Fibroblast of upper back skin (primary cell): ENCODE measurements around the gene MLH1.

Experiments
- DNase-seq: peaks from one replicate; pipeline ENCODE4 v3.0.0-alpha.2; 2013

MLH1 gene

DNA sequence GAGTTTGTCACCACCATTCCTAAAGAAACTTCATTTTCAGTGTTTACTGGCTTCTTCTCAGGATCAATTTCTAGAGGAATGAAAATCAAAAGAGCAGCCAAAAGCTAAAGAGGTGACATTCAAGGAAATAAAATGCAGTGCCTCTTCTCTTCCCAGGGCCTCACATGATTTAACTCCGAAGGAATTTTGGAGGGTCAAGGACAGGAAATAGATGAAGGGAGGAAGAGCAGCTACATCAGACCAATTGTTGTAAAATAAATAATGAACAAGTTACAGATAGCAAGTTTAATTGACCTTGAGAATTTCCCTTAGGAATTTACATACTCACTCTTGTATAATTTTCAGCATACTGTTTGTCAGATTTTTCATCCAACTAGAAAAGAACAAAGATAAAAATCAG, 103.0 kb downstream of the MLH1 start:
- DNase-seq: peak; percentile 74

DNA sequence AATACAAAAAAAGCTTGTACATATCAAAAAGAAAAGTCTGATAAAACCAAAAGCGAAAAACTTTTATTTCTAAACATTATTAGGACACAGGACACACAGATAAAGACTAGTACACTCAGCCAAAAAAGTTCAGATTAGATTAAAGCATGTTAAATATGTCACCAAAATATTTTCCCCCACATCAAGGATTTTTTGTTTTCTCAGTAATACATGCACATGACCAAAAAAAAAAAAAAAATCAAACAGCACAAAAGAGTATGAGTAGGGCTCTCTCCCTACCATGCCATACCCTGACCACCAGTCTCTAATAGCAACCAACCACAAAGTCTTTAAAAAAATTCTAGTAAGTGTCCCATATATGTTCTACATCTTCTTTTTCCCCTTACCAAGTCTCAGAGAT, 103.7 kb downstream of the MLH1 start:
- no peak for DNase-seq

DNA sequence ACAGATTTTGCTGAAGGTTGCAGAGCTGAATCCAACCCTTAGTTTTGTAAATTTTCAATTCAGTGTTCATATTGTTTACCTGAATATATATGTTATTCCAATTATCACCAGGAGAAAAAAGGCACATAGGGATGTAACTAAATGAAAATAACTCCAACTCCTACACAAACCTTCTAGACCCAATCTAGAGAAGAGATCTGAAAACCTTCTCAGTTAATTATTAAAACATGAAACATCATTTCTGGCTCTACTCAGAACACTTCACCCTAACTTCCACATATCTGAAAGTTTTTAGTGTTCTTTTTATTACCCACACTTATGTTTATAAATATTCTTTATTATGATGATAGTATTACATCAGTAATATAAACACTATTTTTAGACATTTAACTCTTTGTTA, 104.5 kb downstream of the MLH1 start:
- DNase-seq: no peak

DNA sequence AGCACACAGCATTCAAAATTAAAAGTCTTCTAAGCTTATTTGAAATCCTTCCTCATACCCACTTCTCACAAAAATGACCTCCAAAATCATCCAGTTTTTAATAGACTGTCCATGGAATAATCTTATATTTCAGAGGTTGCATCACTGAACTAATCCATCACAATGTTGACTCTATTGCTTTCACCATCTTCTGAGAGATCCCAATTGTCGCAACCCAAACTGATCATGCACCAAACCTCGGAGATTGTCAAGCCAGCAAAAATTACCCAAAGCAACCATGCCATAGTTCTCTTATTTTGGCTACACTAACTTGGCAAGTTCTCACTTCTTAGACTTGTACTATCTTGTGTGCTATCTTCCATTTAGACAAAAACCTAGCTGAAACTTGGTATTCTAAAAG, 105.6 kb downstream of the MLH1 start:
- DNase-seq: no peak

DNA sequence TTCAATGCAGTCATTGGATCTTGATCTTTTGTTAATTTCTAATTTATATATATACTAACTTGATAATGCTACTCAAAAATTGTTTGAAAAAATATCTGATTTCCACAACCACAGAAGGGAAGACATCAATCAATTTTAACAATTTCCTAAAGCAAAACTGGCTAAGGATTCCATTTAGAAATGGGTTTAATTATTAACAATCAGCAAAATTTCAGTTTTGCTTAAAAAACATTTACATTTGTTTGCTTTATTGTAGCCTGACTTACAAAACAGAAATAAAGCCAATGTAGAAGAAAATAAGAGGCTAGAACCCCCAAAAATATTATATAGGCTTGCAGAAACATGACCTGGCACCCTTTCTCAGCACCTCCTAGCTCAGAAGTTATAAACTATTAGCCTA, 106.2 kb downstream of the MLH1 start:
- no peak for DNase-seq

DNA sequence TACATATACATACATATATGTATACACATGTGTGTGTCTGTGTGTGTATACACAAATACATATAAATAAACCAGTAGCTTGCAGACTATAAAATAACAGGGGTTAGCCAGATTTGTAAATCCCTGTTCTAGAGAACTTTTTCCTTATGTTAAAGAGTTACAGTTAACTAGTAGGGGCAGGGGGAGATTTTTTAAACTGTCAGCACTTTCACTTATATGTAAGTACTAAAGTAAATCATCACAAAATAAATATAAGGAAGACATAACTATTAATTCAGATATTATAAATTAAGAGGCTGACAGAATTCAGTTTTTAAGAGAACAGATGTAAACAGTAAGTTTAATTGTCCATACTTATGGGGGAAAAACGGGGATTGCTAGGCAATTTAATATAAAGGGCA, 107.1 kb downstream of the MLH1 start:
- no peak for DNase-seq
